Peyer's patch (tissue), 4 donors: ENCODE measurements around the gene CDH24.

Experiments used
- POLR2A ChIP-seq, 2 donors: fragments of 450-650 bp; IDR thresholded peaks; one replicate each; pipeline ENCODE4 v1.5.1; 2017; ENCODE audit warnings: antibody characterized with exemption in 2 of 2, mild to moderate bottlenecking in 2 of 2, moderate library complexity in 2 of 2
- TF ChIP-seq, protein P1 (sequence below), 6 experiments: fragments of 450-650 bp in 4 of 6; fragments of 200-600 bp in 2 of 6; sonication (generic) in 1 of 6; IDR thresholded peaks; one replicate each; pipeline ENCODE4 v1.5.1; 2017 to 2019; ENCODE audit warnings: antibody characterized with exemption in 6 of 6, mild to moderate bottlenecking in 3 of 6, moderate library complexity in 1 of 6

DNA sequence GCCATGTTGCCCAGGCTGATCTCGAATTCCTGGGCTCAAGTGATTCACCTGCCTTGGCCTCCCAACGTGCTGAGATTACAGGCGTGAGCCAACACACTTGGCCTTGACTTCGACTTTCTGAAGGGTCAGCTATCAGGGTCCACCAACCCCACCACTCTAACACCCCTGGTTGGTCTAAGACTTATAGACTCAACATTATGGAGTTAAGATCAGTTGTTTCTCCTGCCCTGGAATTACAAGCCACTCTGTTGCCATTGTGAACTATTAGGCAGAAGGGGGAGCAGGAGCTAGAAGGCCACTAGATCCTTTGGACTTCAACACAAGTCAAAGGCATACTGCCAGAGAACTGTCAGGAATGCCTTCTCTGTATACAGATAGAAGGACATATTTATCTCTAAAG is 17.2 kb downstream of the CDH24 start:
- TF ChIP-seq, protein P1, sequence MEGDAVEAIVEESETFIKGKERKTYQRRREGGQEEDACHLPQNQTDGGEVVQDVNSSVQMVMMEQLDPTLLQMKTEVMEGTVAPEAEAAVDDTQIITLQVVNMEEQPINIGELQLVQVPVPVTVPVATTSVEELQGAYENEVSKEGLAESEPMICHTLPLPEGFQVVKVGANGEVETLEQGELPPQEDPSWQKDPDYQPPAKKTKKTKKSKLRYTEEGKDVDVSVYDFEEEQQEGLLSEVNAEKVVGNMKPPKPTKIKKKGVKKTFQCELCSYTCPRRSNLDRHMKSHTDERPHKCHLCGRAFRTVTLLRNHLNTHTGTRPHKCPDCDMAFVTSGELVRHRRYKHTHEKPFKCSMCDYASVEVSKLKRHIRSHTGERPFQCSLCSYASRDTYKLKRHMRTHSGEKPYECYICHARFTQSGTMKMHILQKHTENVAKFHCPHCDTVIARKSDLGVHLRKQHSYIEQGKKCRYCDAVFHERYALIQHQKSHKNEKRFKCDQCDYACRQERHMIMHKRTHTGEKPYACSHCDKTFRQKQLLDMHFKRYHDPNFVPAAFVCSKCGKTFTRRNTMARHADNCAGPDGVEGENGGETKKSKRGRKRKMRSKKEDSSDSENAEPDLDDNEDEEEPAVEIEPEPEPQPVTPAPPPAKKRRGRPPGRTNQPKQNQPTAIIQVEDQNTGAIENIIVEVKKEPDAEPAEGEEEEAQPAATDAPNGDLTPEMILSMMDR (IDR thresholded peaks at IDR 0.05): no peak
- no peak for TF ChIP-seq POLR2A (IDR thresholded peaks at IDR 0.05)
